Prostate gland (tissue), 2 donors: ENCODE results near the gene SMIM36. TPM values are rescaled to one million over a fixed set of nuclear protein-coding genes. Genes with fewer than 3 reads are reported as not detected.

ENCODE experiments used
- DNase-seq: peaks from one replicate; pipeline ENCODE4 v3.0.0-alpha.2; 2019; ENCODE audit warnings: low spot score
- H3K27ac ChIP-seq, 2 donors: fragments of 200-600 bp; sonication (generic); 2 replicates each; pipeline ENCODE4 v1.5.1; 2017 to 2019
- H3K27me3 ChIP-seq: fragments of 200-600 bp; sonication (generic); replicated peaks from 2 replicates; pipeline ENCODE4 v1.5.1; 2019; ENCODE audit not compliant: insufficient read depth
- H3K36me3 ChIP-seq, 2 donors: fragments of 200-600 bp; sonication (generic); 1 replicate in 1 of 2; 2 replicates in 1 of 2; pipeline versions ENCODE4 v1.5.1 to v1.8.1; 2017 to 2019
- H3K4me1 ChIP-seq: fragments of 200-600 bp; sonication (generic); replicated peaks from 2 replicates; pipeline ENCODE4 v1.5.1; 2019
- H3K4me3 ChIP-seq, 2 donors: fragments of 200-600 bp; sonication (generic); 2 replicates each; pipeline ENCODE4 v1.5.1; 2017 to 2019
- H3K9me3 ChIP-seq: fragments of 200-600 bp; sonication (generic); 2 replicates; pipeline ENCODE4 v1.5.1; 2017
- CTCF ChIP-seq, 4 experiments: fragments of 200-600 bp in 2 of 4; fragments of 450-650 bp in 2 of 4; sonication (generic) in 2 of 4; IDR thresholded peaks; 1 replicate in 3 of 4; 2 replicates in 1 of 4; pipeline ENCODE4 v1.5.1; 2016 to 2019; ENCODE audit warnings: antibody characterized with exemption in 4 of 4, mild to moderate bottlenecking in 2 of 4, moderate library complexity in 2 of 4
- POLR2A ChIP-seq: fragments of 450-650 bp; IDR thresholded peaks from one replicate; pipeline ENCODE4 v1.6.1; 2016; ENCODE audit warnings: antibody characterized with exemption, mild to moderate bottlenecking
- POLR2AphosphoS5 ChIP-seq: sonication (generic); formaldehyde crosslinking; IDR thresholded peaks from one replicate; pipeline ENCODE4 v1.6.1; 2017; ENCODE audit warnings: antibody characterized with exemption
- WGBS: methylation state at CpG from one replicate; pipeline ENCODE4 v1.1.5; 2018; 5-methylcytosine and 5-hydroxymethylcytosine counted together
- intact Hi-C: fragments of 100-400 bp; cut with DNase I; formaldehyde crosslinking; loops from one replicate; pipeline ENCODE4 v1.14.2; 2022
- total RNA-seq, 2 donors: library from RNA; depleted of rRNA; stranded (reverse); fragments of >200 nt; gene quantifications; one replicate each; pipeline ENCODE4 v1.1.0, GENCODE V29; 2016

The SMIM36 gene
- total RNA-seq, 2 donors from 2014 or later: not detected

- Histone ChIP-seq H3K27me3 (no peaks in the 10 kb centered on the region), H3K27ac (no peak overlapping the region), H3K9me3 (no peaks in the 10 kb centered on the region), H3K4me3 (no peak overlapping the region), H3K4me1 (no peaks in the 10 kb centered on the region), H3K36me3 (no peaks in the 10 kb centered on the region)
- DNase-seq: no peak
- 79% methylated on average over 6 of the region's 6 CpGs for WGBS
- intact Hi-C loops: no loop called here
- TF ChIP-seq POLR2A: no peak
- no peak for TF ChIP-seq CTCF (IDR thresholded peaks at IDR 0.05)
- no peak for TF ChIP-seq POLR2AphosphoS5
Measured at GRCh38 chr17:55545806-55546205, 34.6 kb upstream of the SMIM36 start.

- intact Hi-C loops: no loop called here
- no peak for DNase-seq
- Histone ChIP-seq H3K4me1 (no peaks in the 10 kb centered on the region), H3K36me3 (no peaks in the 10 kb centered on the region), H3K4me3 (no peak overlapping the region), H3K9me3 (no peaks in the 10 kb centered on the region), H3K27ac (no peak overlapping the region), H3K27me3 (no peaks in the 10 kb centered on the region)
- TF ChIP-seq POLR2A (no peak), CTCF (IDR thresholded peaks at IDR 0.05) (no peak), POLR2AphosphoS5 (no peak)
Measured at GRCh38 chr17:55543709-55544108, 32.5 kb upstream of the SMIM36 start.

- no peaks in the 10 kb centered on the region for H3K36me3 ChIP-seq
- no peaks in the 10 kb centered on the region for H3K9me3 ChIP-seq
- H3K27me3 ChIP-seq: no peaks in the 10 kb centered on the region
- no peaks in the 10 kb centered on the region for H3K4me1 ChIP-seq
- H3K4me3 ChIP-seq: no peak overlapping the region
- 34% methylated on average over 4 of the region's 4 CpGs for WGBS
- no peak for TF ChIP-seq CTCF (IDR thresholded peaks at IDR 0.05)
- no peak for TF ChIP-seq POLR2AphosphoS5
- no peak for TF ChIP-seq POLR2A
- no peak for DNase-seq
- intact Hi-C loops: no loop called here
- no peak overlapping the region for H3K27ac ChIP-seq
Measured at GRCh38 chr17:55540414-55541091, 29.3 kb upstream of the SMIM36 start.

- Histone ChIP-seq H3K27ac (no peak overlapping the region), H3K27me3 (no peaks in the 10 kb centered on the region), H3K9me3 (no peaks in the 10 kb centered on the region), H3K4me3 (no peak overlapping the region), H3K36me3 (no peaks in the 10 kb centered on the region), H3K4me1 (no peaks in the 10 kb centered on the region)
- no peak for TF ChIP-seq POLR2A
- no peak for TF ChIP-seq POLR2AphosphoS5
- no peak for TF ChIP-seq CTCF (IDR thresholded peaks at IDR 0.05)
- intact Hi-C loops: no loop called here
- DNase-seq: no peak
- 68% methylated on average over 1 of the region's 1 CpG for WGBS
Measured at GRCh38 chr17:55536205-55536604, 25.0 kb upstream of the SMIM36 start.

- TF ChIP-seq POLR2A (no peak), CTCF (IDR thresholded peaks at IDR 0.05) (no peak), POLR2AphosphoS5 (no peak)
- intact Hi-C loops: no loop called here
Measured at GRCh38 chr17:55533608-55534007, 22.4 kb upstream of the SMIM36 start.

More at GRCh38 chr17:55533608-55534007, 22.4 kb upstream of the SMIM36 start:
- Histone ChIP-seq H3K27me3 (no peaks in the 10 kb centered on the region), H3K27ac (no peak overlapping the region), H3K9me3 (no peaks in the 10 kb centered on the region), H3K36me3 (no peaks in the 10 kb centered on the region), H3K4me1 (no peaks in the 10 kb centered on the region), H3K4me3 (no peak overlapping the region)
- no peak for DNase-seq
